GM21447 (cell line): ENCODE results near the gene HBS1L.

Experiments used
- ATAC-seq: cut with Tn5 transposase; IDR thresholded peaks from one replicate; pipeline ENCODE4 v1.9.1; 2021; ENCODE audit not compliant: unreplicated experiment

Gene HBS1L

DNA sequence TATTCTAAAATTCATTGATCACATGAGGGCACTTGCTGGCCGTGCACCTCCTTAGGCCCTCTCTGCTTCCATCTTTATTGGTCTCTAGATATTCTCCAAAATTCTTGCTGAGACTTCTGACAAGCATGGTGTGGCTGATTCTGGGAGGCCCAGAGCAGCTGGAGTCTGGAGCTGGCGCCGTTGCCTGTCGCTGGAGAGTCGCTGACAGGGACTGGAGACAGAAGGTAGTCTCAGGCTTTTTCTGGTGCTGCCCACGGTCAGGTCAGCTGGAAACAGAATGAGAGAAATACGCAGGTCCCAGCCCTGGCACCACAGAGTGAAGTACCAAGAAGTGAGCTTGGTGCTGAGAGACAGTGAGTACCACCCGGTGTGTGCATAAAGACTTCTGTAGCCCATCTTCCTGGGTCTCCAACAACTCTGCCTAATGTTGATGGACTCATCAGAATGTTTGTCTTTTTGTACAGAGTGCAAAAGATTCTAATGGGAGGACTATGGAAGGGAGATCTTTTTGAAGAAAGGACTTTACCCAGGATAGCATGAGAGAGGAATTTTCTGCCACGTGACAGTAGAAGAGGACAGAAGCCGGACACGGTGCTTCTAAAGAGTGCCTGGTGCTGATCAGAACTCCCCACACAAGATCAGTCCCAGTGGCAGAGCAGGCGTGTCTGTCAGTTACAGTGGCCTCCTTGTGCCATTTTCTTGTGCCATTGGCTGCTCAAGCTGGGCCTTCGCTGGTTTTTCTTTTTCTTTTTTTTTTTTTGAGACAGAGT, 102.9 kb downstream of the HBS1L start:
- no peak for ATAC-seq

DNA sequence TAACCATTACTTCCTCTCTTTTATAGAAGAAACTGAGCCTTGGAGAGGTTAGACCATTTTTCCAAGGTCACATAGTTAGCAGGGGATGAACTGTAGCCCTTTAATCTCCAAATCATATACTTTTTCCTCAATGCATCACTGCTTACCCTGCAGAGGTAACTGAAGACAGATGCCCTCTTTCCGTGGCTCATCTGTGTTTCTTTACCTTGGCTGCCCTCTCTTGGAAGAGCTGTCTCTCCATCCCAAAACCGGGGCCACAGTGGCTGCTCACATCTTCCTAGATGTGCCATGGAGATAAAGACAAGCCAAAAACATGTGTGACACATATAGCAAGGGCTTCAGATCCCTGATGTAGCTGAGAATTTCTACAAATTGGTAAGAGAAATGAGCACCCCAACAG, 104.1 kb downstream of the HBS1L start:
- ATAC-seq: no peak

DNA sequence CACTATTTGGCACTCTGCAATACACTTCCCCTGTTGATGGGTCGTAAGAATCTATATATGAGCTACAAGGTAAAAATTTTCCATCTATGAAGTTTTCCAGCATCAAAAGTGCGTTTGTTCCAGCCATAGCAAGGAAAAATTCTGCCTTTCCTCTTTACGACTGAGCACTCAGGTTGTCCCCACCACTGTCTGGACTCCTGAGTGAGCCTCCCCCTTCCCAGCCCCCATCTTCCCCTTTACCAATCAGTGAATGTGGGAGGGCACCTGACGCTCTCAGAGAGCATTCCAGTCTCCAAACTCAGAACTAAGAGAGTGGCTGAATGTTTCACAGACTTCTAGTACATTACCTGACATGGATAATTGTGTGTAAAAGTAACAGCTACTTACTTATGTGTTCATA, 104.7 kb downstream of the HBS1L start, which contains the start of gene ALDH8A1:
Gene ALDH8A1, minus strand, starts transcription at position 175 of the 400 bp plus-strand sequence. Its CDS starts 48 bp downstream, at position 127.
- no peak for ATAC-seq

DNA sequence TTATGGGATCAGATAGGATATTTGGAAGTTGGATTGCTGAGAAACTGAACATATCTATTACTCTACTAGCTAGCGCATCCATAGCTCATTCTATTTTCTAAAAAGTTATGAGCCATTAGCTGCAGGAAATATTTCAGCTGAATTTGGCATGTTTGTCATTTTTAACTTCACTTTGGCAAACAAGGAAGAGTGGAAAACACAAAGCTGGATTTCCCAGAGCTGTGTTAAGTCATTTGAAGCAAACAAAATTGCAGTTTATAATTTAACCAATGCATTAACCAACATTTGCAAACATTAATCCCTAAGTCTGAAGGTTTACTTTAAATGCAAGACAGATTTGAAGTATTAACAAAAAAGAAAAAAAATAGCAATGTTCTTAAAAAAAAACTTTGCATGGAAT, 105.9 kb downstream of the HBS1L start:
- no peak for ATAC-seq

DNA sequence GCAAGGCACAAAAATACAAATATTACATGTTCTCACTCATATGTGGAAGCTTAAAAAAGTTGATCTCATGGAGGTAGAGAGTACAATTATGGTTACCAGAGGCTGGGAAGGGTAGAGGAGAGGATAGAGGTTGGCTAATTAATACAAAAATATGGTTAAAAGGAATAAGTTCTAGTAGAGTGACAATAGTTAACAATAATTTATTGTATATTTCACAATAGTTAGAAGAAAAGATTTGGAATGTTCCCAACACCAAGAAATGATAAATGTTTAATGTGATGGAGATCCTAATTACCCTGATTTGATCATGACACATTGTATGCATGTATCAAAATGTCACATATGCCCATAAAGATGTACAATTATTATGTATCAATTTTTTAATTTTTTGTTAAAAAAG, 106.5 kb downstream of the HBS1L start:
- ATAC-seq: no peak

DNA sequence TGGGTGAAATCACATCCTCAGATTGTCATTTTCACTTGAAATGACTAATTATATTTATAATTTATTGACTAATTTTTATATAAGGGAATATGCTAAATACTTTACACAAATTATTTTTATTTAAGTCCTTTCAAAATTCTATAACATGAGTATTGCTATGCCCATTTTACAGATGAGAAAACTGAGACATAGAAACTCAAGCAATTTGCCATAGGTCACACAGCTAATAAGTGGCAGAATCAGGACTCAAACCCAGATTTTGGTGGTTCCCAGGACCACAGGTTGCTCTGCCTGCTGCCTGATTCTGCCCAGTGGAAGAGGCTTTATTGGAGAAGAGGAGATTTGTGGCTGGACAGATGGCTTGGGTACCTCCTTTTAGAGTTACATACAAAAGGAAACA, 109.6 kb downstream of the HBS1L start:
- no peak for ATAC-seq

DNA sequence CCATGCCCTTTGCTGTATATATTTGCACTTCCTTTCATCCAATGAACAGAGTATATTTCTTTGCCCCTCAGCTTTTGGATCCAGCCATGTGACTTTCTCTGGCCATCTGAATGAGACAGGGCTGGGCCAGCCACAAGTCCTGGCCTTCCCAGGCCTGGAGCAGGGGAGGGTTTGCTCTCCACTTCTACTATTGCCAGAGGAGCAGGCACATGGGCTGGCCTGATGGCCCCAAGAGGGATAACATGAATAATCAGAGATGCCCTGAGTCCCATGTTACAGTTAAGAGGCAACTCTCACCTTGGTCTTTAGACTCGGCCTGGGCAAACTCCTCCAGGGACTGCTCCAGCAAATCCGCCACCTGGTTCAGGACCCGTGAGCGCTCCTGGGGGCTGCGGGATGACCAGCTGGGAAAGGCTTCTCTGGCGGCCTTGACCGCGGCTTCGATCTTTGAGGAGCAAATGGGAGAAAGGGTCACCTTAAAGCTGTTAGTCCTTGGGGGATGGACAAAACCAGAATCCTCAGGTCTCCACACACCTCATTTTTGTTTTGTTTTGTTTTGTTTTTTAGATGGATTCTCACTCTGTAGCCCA, 111.0 kb downstream of the HBS1L start:
- no peak for ATAC-seq

DNA sequence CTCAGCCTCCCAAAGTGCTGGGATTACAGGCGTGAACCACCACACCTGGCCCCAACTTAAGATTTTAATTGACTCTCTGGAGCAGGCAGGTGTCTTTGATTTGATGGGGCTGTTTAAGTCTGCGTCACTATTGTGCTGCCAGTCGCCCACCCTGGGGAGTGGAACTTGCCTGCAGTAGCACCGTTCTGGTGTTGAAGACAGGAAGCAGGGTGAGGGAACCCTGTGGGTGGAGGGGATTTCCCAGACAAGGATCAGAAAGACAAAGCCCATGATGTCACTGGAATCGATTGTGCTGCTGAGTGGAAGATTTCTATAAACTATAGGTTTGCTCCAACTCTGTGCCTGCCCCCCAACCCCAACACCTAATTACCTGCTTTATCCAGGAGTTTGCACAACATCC, 115.7 kb downstream of the HBS1L start:
- peak; percentile 91 for ATAC-seq

DNA sequence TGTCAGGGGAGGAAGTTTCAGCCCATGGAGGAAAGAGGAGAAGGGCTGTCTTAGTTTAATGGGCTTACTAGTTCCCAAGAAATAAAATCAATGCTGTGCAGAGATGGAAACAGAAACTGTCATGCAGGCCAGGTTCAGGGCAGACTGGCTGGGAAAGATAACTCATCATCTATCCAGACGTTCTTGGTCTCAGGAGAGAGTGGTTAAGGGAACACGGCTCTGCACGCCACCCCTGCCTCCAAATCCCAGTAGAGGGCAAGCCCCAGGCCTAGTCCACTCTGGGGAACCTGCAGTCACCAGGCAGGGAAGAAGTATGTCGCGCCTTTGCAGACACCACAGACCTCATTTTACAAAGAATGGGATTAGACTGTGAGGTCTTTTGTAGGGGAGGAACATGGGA, 117.2 kb downstream of the HBS1L start:
- no peak for ATAC-seq

DNA sequence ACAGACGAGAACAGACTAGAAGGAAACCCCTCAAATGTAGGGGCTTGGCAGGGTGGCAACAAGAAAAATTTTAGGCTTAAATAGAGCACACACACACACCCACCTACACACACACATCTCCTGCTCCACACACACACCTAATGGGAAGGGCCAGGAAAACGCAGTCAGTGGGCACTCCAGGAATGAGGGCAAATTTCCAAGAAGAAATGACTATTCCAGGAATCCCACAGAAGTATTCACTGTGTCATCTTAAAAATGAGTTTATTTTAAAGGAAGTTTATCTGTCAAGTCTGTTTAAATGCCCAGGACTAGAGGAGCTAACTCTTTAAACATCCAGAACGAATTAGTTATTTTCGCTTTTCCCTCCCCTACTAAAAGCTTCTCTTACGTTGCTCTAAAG, 117.7 kb downstream of the HBS1L start:
- no peak for ATAC-seq

DNA sequence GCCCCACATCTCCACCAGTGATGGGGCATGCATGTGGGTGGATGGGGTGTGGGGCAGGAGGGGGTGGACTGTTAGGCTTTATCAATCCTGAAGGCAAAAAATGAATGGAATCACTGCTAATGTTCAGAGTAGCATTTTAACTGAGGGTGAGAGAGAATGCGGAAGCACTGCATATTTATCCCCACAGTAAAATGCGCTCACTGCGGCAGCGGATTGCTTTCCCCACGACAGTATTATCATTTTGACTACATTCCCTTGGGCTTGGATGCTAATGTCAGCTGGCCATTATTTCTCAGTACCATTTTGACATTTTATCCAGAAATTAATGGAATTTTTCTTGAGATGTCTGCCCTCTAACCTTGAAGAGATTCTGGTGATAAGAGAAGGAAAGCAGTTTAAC, 118.1 kb downstream of the HBS1L start:
- ATAC-seq: no peak

DNA sequence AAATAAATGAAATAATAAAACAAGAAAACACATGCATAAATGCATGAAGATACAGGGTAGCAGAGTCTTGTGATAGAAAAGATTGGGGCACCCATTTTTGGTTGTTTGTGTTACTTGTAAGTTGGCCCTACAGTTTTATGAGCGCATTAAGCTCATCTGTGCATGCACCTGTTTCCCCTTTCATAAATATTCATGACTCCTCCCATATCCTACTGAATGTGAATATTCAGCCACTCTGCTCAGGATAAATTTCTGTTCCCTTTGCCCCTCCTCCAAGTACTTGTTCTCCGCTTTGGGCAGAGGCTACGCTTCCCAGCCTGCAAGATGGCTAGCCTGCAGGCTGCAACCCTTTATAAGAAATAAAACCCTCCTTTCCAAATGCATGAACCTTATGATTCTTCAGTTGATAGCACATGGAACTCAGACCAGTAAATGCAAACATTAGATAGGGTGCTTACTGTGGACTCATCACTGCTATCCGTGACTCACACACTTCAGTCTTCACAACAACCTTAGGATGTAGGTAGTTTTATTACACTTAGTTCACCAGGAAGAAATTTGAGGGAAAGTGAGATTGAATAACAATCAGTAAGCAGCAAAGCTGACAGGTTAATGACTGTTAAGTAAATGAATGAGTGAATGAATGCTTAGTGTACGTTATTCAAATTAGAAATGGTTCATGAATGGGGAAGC, 119.7 kb downstream of the HBS1L start:
- ATAC-seq: no peak

DNA sequence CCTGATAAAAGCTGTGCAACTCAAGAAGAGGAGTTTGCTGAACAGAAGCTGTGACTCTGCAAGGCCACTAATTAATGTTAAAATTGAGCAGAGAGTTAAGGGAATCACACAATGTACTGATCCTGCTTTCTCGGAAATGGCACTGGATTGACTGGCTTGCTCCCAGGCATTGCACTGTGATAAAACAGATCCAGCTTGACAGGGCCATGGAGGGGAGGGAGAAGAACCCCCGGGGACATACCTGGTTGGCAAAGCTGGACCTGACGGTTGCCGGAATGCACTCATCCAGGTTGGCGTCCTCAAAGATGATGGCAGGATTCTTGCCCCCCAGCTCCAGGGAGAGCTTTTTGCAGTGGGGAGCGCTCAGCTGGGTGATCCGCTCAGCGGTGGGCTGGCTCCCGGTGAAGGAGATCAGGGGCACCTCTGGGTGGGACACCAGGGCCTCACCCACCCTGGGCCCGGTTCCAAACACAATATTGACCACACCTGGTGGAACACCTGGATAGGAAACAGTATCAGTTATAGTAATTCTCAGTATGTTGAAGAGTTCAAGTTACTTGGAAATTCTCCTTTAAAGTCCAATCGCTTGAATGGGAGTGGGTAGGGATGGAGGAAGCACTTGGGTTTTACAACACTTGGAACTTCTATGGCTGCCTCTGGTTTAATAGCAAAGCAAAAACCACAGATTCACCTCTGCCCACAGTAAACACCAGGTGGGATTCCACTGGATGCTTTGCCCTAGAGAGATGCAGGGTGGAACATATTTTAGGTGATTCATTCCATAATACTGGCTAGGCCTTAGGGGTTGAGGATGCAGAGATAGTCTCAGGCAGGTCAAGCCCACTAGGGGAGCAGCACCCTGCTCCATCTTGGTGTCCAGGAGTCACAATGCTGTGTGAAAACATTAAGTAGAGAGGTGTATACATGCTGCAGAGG, 121.8 kb downstream of the HBS1L start:
- ATAC-seq: no peak

DNA sequence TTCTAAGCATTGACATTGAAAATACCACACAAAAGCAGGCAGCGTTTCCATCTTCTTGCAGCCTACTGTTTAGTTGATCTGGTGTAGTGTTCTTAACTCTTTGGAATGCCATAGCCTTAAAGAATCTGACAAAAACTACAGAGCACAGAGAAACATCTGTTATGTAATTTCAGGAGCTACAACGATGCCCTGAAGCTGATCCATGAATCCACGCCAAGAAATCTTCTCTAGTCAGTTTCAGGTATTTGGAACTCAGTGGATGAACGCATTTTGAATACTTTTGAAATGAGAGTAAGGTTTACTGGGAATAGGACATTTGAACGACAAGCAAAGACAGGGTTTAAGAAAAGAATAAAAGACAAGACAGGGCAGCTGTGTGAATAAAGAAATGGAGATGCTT, 122.5 kb downstream of the HBS1L start:
- ATAC-seq: no peak

DNA sequence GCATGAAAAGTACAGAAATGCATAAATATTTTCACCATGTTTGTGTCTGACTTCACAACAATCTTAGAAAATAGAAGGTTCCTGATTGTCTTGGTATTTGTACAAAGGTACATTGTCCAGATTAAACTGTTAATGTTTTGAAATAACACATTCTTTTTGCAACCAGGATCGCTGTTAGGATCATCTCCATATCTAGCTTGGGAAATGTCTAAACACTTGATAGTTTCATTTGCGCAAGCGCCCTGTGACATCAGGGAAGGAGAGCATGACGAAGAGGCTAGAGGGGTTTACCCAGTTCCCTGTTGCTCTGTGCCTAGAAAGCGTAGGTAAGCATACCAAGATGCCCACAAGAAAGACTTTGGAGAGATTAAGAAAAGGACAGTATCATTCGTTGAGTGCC, 124.2 kb downstream of the HBS1L start:
- no peak for ATAC-seq

DNA sequence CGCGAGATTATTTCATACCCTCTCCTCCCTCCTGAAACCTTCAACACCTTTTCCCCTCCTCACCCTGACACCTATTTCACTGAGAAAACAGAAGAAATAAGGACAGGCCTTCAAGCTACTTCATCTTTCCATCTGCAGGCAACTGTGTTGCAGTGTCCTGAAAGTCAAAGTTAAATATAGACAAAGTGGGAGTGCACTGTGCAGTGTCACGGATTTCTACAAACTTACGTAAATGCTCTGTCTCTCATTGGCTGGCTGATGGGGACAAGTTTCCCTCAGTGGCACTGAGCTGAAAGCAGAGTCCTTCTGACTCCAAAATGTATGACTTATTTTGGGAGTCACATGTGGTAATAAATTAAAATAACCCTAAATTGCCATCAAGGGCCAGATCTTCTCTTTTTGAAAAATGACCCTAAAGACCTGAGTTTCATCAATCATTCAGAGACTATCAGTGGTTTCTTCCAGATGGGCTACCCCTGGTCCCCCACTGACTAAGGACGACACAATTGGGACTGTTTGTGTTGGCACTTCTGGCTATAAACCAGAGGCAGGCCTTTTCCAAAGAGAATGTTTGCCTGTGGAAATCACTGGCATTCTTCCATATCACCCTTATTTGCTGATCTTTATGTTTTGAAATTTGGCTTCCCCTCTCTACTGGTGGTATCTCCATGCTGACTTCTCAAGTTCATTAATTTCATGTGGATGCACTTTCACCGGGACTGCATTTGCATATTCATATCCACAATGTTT, 126.3 kb downstream of the HBS1L start:
- no peak for ATAC-seq

DNA sequence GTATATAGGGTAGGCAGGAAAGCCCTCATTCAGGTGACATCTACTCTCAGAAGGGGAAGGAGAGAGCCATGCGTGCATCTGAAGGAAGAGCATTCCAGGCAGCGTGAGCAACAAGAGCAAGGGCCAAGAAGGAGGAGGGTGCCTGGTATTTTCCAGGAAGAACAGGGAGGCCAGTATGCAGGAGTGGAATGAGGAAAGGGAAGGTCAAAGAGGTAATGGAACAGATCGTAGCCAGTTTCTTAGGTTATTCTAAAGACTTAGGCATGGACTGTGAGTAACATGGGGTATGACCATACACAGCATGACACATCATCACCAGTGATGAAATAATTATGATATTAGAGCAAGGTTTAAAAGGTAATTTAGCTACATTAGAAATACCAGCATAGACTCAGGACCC, 128.8 kb downstream of the HBS1L start:
- no peak for ATAC-seq

DNA sequence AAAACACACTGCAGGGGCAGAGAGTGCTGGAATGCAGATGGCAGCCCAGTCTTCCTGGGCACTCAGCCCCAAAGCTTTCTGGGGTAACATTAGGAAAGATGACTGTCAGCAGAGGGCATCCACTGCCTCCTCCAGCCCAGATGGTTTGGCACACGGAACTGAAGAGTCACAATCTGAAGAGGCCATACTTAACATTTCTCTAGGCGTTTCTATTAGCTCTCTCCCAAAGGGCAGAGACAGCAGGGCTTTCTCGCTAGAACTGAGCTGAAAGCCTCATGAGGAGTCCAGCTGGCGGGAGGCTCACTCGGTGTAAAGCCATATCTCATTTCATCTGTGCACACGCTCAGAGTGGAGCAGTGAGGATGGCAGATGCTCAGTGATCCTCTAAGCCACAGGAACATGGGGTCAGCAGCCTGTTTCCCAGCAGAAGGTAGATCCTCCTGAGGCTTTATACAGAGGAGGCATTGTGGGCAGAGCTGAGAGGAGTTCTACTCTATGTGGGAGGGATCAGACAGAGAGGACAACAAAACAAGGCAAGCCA, 132.8 kb downstream of the HBS1L start:
- no peak for ATAC-seq

DNA sequence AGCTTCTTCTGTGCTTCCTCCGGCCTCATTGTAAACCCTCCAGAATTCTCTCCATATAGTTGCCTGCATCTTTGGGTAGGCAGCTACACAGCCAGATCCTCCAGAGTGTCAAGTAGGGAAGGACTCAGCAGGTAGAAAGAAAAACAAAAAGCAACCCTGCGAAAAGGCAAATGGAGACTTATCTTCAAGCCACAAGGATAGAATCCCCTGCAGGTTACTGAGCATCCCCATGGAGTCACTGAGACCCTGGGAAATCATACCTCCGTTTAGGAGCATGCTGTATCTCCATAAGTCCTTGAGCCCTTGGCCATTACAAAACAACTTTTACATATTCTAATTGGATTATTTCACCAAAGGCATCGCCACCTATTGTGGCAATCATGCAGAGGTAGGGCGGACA, 133.3 kb downstream of the HBS1L start:
- no peak for ATAC-seq

DNA sequence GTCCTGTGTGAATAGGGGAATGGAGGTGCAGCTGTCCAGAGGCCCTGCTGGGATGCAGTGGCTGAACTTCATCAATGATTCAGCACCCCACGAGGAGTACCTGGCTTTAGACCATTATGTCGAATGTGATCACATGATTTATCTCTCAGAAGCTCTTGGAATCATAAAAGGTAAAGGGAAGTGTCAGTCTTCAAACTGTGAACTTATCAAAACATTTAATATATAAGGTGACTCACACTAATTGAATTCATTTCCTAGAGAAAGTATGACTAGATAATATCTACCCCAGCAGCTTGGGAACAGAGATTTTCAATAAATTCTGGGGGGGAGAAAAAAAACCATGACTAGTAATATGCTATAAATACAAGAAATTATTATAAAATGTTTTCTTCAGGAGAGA, 134.2 kb downstream of the HBS1L start:
- no peak for ATAC-seq
